Neural progenitor cell (in vitro differentiated cells): ENCODE results near the gene EPHB2. TPM values are rescaled to one million over a fixed set of nuclear protein-coding genes. Genes with fewer than 3 reads are reported as not detected.

Experiments
- DNase-seq: peaks from one replicate; pipeline ENCODE4 v3.0.0-alpha.2; 2016; ENCODE audit warnings: low spot score
- H2AFZ ChIP-seq: fragments of 200-600 bp; sonication (generic); replicated peaks from 2 replicates; pipeline ENCODE4 v1.6.1; 2016; ENCODE audit warnings: antibody characterized with exemption
- H3F3A ChIP-seq: fragments of 200-600 bp; sonication (generic); 2 replicates; pipeline ENCODE4 v1.6.1; 2016; ENCODE audit warnings: antibody characterized with exemption, low read depth
- H3K27ac ChIP-seq: fragments of 200-600 bp; sonication (generic); 2 replicates; pipeline ENCODE4 v1.5.1; 2016; ENCODE audit warnings: mild to moderate bottlenecking
- H3K27me3 ChIP-seq: fragments of 200-600 bp; sonication (generic); 2 replicates; pipeline ENCODE4 v1.6.1; 2016; ENCODE audit warnings: mild to moderate bottlenecking, moderate library complexity
- H3K36me3 ChIP-seq: fragments of 200-600 bp; sonication (generic); 2 replicates; pipeline ENCODE4 v1.5.1; 2016
- H3K4me1 ChIP-seq: fragments of 200-600 bp; sonication (generic); 2 replicates; pipeline ENCODE4 v1.6.1; 2016; ENCODE audit warnings: mixed run types
- H3K4me2 ChIP-seq: fragments of 200-600 bp; sonication (generic); 2 replicates; pipeline ENCODE4 v1.6.1; 2016
- H3K4me3 ChIP-seq: fragments of 200-600 bp; sonication (generic); 2 replicates; pipeline ENCODE4 v1.5.1; 2016
- H3K79me2 ChIP-seq: fragments of 200-600 bp; sonication (generic); 2 replicates; pipeline ENCODE4 v1.6.1; 2016; ENCODE audit warnings: low read depth
- H3K9ac ChIP-seq: fragments of 200-600 bp; sonication (generic); 2 replicates; pipeline ENCODE4 v1.6.1; 2016
- H3K9me3 ChIP-seq: fragments of 200-600 bp; sonication (generic); 2 replicates; pipeline ENCODE4 v1.5.1; 2016; ENCODE audit warnings: low read depth
- H4K20me1 ChIP-seq: fragments of 200-600 bp; sonication (generic); 2 replicates; pipeline ENCODE4 v1.6.1; 2016; ENCODE audit warnings: low read depth
- H3K27ac Mint-ChIP-seq: 3 replicates; pipeline ENCODE4 v1.8.0; 2021; ENCODE audit warnings: mixed read lengths
- H3K27me3 Mint-ChIP-seq: 2 replicates; pipeline ENCODE4 v1.8.0; 2022; ENCODE audit warnings: low read depth, mild to moderate bottlenecking, inconsistent platforms, moderate library complexity, mixed read lengths; ENCODE audit not compliant: insufficient read depth
- H3K36me3 Mint-ChIP-seq: 3 replicates; pipeline ENCODE4 v1.8.0; 2021; ENCODE audit warnings: mixed read lengths
- H3K4me1 Mint-ChIP-seq: 3 replicates; pipeline ENCODE4 v1.8.0; 2021; ENCODE audit warnings: mixed read lengths
- H3K4me3 Mint-ChIP-seq: 3 replicates; pipeline ENCODE4 v1.8.0; 2021; ENCODE audit warnings: mild to moderate bottlenecking, moderate library complexity, mixed read lengths
- H3K9me3 Mint-ChIP-seq: 3 replicates; pipeline ENCODE4 v1.8.0; 2020; ENCODE audit warnings: mixed read lengths
- EZH2 ChIP-seq: fragments of 200-600 bp; sonication (generic); IDR thresholded peaks from 2 replicates; pipeline ENCODE4 v1.6.1; 2017; ENCODE audit warnings: antibody characterized with exemption, mild to moderate bottlenecking, moderate library complexity
- EZH2phosphoT487 ChIP-seq: fragments of 200-600 bp; sonication (generic); IDR thresholded peaks from 2 replicates; pipeline ENCODE4 v1.6.1; 2017; ENCODE audit warnings: antibody characterized with exemption
- total RNA-seq: library from RNA; depleted of rRNA; stranded (reverse); fragments of >200 nt; gene quantifications from 2 replicates; pipeline ENCODE4 v1.2.3, GENCODE V29; 2015; ENCODE audit warnings: low replicate concordance
- TF ChIP-seq, protein P1 (sequence below): fragments of 200-600 bp; sonication (generic); IDR thresholded peaks from 2 replicates; pipeline ENCODE4 v1.5.1; 2017; ENCODE audit warnings: antibody characterized with exemption, mild to moderate bottlenecking

The EPHB2 gene
- total RNA-seq, 1 donor from 2014 or later, result 38.3 TPM

- H3K9me3 Mint-ChIP-seq, result no peaks in the 10 kb centered on the region
- H3K27me3 ChIP-seq, result no peaks in the 10 kb centered on the region
- no peak overlapping the region for H3K4me2 ChIP-seq
- H3K27ac ChIP-seq, result no peak overlapping the region
- H3K9me3 ChIP-seq, result no peaks in the 10 kb centered on the region
- no peak overlapping the region for H3K9ac ChIP-seq
- peaks cover 46% of the 10 kb centered on the region for H3K4me1 Mint-ChIP-seq
- H4K20me1 ChIP-seq, result peaks cover 95% of the 10 kb centered on the region
- no peak for DNase-seq
- peaks cover 6% of the 10 kb centered on the region for H3F3A ChIP-seq
- no peak overlapping the region for H3K27ac Mint-ChIP-seq
- no peaks in the 10 kb centered on the region for H3K36me3 Mint-ChIP-seq
- H3K4me3 Mint-ChIP-seq, result no peak overlapping the region
- H3K4me3 ChIP-seq, result no peak overlapping the region
- TF ChIP-seq EZH2 (no peak), EZH2phosphoT487 (no peak)
- TF ChIP-seq, protein P1, sequence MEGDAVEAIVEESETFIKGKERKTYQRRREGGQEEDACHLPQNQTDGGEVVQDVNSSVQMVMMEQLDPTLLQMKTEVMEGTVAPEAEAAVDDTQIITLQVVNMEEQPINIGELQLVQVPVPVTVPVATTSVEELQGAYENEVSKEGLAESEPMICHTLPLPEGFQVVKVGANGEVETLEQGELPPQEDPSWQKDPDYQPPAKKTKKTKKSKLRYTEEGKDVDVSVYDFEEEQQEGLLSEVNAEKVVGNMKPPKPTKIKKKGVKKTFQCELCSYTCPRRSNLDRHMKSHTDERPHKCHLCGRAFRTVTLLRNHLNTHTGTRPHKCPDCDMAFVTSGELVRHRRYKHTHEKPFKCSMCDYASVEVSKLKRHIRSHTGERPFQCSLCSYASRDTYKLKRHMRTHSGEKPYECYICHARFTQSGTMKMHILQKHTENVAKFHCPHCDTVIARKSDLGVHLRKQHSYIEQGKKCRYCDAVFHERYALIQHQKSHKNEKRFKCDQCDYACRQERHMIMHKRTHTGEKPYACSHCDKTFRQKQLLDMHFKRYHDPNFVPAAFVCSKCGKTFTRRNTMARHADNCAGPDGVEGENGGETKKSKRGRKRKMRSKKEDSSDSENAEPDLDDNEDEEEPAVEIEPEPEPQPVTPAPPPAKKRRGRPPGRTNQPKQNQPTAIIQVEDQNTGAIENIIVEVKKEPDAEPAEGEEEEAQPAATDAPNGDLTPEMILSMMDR, result no peak
- H3K79me2 ChIP-seq, result peaks cover 40% of the 10 kb centered on the region
- H3K27me3 Mint-ChIP-seq, result no peaks in the 10 kb centered on the region
- H2AFZ ChIP-seq, result no peak overlapping the region
- peaks cover 22% of the 10 kb centered on the region for H3K4me1 ChIP-seq
- no peaks in the 10 kb centered on the region for H3K36me3 ChIP-seq
Observed at GRCh38 chr1:22733643-22734042, 23.0 kb downstream of the EPHB2 start.

- Histone ChIP-seq H4K20me1 (peaks cover 95% of the 10 kb centered on the region), H3K79me2 (peaks cover 28% of the 10 kb centered on the region), H3K4me1 (peaks cover 24% of the 10 kb centered on the region), H3K27me3 (no peaks in the 10 kb centered on the region), H2AFZ (no peak overlapping the region), H3K36me3 (no peaks in the 10 kb centered on the region), H3K27ac (peak overlapping the region; percentile 65), H3K9ac (no peak overlapping the region), H3K9me3 (no peaks in the 10 kb centered on the region), H3F3A (peaks cover 6% of the 10 kb centered on the region), H3K4me2 (peak overlapping the region; percentile 32), H3K4me3 (no peak overlapping the region)
- Mint-ChIP-seq H3K27me3 (peaks cover 6% of the 10 kb centered on the region), H3K36me3 (no peaks in the 10 kb centered on the region), H3K9me3 (no peaks in the 10 kb centered on the region), H3K4me3 (no peak overlapping the region), H3K27ac (peak overlapping the region; percentile 66), H3K4me1 (peaks cover 57% of the 10 kb centered on the region)
- DNase-seq, result peak; percentile 66
- TF ChIP-seq, protein P1, result no peak
- TF ChIP-seq EZH2 (no peak), EZH2phosphoT487 (no peak)
Observed at GRCh38 chr1:22736501-22737080, 26.0 kb downstream of the EPHB2 start.

DNA sequence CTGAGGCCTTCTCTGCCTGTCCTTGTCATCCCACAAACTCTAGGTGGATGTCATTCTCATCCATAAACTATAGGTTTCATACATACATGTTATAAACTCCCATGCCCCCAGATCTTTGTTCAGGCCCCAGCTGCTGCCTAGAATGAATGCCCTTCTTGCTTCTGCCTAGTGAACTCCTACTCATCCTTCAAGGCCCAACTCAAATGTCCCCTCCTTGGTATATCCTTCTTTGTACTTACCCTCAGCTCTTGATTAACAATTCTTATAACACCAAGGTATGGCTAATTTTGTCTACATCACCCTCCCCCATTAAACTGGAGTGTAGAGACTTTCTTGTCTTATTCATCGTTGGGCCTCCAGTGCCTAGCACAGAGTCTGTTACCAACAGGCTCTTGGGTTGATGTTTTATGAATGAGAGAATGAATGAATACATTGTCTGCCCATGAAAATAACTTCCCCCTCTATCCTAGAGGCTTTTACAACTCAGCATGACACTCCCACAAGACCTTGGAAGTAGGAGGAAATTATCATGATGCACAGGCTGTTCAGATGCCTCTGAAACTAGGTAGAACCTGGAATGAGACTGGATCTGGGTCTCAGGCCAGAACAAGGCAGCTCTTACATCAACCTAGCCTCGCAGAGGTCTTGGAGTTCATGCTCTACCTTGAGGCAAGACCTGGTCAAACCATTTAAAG lies 26.9 kb downstream of the EPHB2 start:
- Histone ChIP-seq H3K79me2 (peaks cover 23% of the 10 kb centered on the region), H3K9ac (no peak overlapping the region), H2AFZ (no peak overlapping the region), H3K27me3 (no peaks in the 10 kb centered on the region), H3F3A (peaks cover 6% of the 10 kb centered on the region), H3K4me3 (no peak overlapping the region), H3K9me3 (no peaks in the 10 kb centered on the region), H4K20me1 (peaks cover 95% of the 10 kb centered on the region), H3K4me1 (peaks cover 24% of the 10 kb centered on the region), H3K36me3 (no peaks in the 10 kb centered on the region), H3K27ac (no peak overlapping the region), H3K4me2 (no peak overlapping the region)
- Mint-ChIP-seq H3K27me3 (peaks cover 6% of the 10 kb centered on the region), H3K4me3 (no peak overlapping the region), H3K4me1 (peaks cover 59% of the 10 kb centered on the region), H3K9me3 (no peaks in the 10 kb centered on the region), H3K27ac (peak overlapping the region; percentile 17), H3K36me3 (no peaks in the 10 kb centered on the region)
- TF ChIP-seq EZH2phosphoT487 (no peak), EZH2 (no peak)
- TF ChIP-seq, protein P1, result no peak
- no peak for DNase-seq
